GM18858 (cell line): Measurements from ENCODE around the gene CDH6.

Source experiments
- ATAC-seq: cut with Tn5 transposase; IDR thresholded peaks from one replicate; pipeline ENCODE4 v1.9.1; 2021; ENCODE audit not compliant: unreplicated experiment

CDH6 gene

GRCh38 chr5:31196309-31196708 is 2.8 kb downstream of the CDH6 start:
- no peak for ATAC-seq

- ATAC-seq, result no peak
Observed at GRCh38 chr5:31197183-31197582, 3.7 kb downstream of the CDH6 start.

- ATAC-seq, result no peak
Observed at GRCh38 chr5:31204958-31205357, 11.5 kb downstream of the CDH6 start.

GRCh38 chr5:31208043-31208442 is 14.6 kb downstream of the CDH6 start:
- no peak for ATAC-seq

- ATAC-seq, result no peak
Observed at GRCh38 chr5:31209334-31209733, 15.8 kb downstream of the CDH6 start.

GRCh38 chr5:31211098-31211497 is 17.6 kb downstream of the CDH6 start:
- no peak for ATAC-seq

- no peak for ATAC-seq
Observed at GRCh38 chr5:31213257-31213656, 19.8 kb downstream of the CDH6 start.

- no peak for ATAC-seq
Observed at GRCh38 chr5:31213705-31214121, 20.2 kb downstream of the CDH6 start.

- no peak for ATAC-seq
Observed at GRCh38 chr5:31214229-31214628, 20.7 kb downstream of the CDH6 start.

- ATAC-seq, result no peak
Observed at GRCh38 chr5:31215236-31215635, 21.8 kb downstream of the CDH6 start.

- no peak for ATAC-seq
Observed at GRCh38 chr5:31217446-31217845, 24.0 kb downstream of the CDH6 start.

- no peak for ATAC-seq
Observed at GRCh38 chr5:31218978-31219377, 25.5 kb downstream of the CDH6 start.

- ATAC-seq, result no peak
Observed at GRCh38 chr5:31221001-31221400, 27.5 kb downstream of the CDH6 start.

- no peak for ATAC-seq
Observed at GRCh38 chr5:31225118-31225517, 31.6 kb downstream of the CDH6 start.

- no peak for ATAC-seq
Observed at GRCh38 chr5:31225613-31226012, 32.1 kb downstream of the CDH6 start.

- no peak for ATAC-seq
Observed at GRCh38 chr5:31226651-31227050, 33.2 kb downstream of the CDH6 start.

GRCh38 chr5:31229266-31229665 is 35.8 kb downstream of the CDH6 start:
- ATAC-seq, result no peak

- ATAC-seq, result no peak
Observed at GRCh38 chr5:31231177-31231838, 37.8 kb downstream of the CDH6 start.

- ATAC-seq, result peak; percentile 87
Observed at GRCh38 chr5:31232273-31232888, 38.9 kb downstream of the CDH6 start.

GRCh38 chr5:31235381-31235780 is 41.9 kb downstream of the CDH6 start:
- no peak for ATAC-seq

GRCh38 chr5:31236339-31236738 is 42.9 kb downstream of the CDH6 start:
- no peak for ATAC-seq

GRCh38 chr5:31237174-31237573 is 43.7 kb downstream of the CDH6 start:
- ATAC-seq, result no peak

GRCh38 chr5:31238497-31238896 is 45.0 kb downstream of the CDH6 start:
- no peak for ATAC-seq
